Measurements from ENCODE around the gene TNFRSF11A.

The TNFRSF11A gene

DNA sequence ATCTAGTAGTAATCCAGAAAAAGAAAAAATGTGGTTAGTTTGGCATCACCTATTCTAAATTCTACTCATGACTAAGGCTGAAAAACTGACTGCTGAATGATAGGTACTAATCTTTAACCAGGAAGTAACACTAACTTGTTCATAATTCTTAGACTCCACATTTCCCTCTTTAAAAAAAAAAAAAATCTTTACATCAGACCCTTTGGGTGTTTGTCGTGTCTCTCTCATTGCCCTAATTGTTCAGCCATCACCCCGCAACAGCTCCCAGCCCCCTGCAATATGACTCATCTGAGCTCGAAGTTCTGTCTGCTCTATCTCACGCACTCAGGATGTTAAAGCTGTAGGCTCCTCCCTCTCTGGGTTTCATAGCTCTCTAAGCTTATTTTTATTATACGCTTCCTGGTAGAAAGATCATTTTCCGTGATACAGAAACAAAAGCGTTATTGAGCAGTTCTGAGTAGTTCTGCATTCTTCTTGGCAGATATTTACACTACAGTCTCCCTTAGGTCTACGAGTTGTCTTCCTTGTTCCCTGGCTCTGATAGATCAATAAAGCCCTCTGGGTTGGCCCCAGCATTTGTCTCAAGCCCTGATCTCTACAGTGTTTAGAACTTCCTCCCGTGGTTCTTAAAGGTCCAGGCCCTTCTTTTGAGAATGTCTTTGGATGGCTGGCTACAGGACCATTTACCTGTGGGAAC lies 95.6 kb downstream of the TNFRSF11A start:
- FAIRE-seq, result no peak

DNA sequence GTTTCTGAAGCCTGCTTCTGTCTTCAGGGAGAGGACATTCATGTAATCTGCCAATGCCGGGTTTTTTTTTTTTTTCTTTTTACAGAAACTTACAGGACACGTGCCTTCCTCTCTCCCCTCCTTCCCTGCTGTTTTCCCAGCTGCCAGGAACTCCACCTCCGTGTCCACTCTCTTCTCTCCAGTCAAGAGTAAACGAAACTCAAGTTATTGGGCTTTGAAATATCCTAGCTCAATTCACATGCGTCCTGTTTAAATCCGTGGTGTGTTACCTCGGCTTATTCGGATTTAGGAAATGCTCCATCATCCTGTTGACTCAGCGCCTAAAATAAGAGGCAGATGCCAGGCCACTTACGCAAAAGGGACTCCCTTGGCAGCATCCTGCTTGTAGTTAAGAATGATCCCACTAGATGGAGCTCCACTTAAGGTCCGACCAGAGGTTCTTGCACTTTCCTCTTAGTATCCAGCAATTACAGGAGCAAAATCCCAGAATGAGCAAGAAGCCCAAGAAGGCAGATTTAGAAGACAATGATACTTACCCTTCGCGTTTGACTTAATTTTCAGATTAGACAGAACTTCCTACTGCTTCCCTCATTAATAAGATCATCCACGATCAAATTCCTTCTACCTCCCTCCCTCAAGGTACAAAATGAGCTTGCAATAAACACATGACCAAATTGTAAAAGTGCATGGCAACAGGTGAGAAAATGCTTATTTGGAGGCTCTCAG lies 100.5 kb downstream of the TNFRSF11A start:
- peak; percentile 97 for FAIRE-seq

DNA sequence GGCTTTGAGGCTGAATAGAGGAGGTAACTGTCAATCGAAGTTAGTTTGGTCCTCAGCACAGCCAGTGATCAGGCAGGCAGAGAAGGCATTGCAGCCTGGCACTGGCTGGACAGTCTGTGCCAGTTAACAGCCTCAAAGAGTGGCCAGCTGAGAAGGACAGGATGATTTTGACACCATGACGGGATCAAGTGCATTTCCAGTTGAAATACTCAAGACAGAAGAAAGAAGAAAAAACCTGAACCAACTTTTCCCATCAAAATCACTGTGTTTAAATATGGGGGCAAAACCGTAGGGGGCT lies 101.0 kb downstream of the TNFRSF11A start:
- no peak for FAIRE-seq

DNA sequence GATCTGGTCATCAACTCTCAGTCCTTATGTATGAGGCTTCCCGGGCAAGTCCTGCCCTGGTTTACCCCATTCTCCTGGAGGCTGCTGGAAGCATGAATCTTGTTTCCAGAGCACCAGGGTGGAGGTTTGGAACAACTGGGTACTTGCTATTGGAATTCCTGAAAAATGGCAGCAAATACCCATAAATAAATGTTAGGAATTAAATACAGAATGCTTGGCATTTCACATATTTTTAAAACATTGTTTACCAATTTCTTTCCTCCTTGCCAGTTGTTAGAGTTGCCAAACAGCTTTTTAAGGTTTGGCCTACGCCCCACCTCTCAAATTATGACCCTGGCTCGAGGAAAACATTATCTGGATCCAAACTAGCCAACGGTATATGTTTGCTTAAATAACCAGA lies 107.1 kb downstream of the TNFRSF11A start:
- FAIRE-seq, result no peak

DNA sequence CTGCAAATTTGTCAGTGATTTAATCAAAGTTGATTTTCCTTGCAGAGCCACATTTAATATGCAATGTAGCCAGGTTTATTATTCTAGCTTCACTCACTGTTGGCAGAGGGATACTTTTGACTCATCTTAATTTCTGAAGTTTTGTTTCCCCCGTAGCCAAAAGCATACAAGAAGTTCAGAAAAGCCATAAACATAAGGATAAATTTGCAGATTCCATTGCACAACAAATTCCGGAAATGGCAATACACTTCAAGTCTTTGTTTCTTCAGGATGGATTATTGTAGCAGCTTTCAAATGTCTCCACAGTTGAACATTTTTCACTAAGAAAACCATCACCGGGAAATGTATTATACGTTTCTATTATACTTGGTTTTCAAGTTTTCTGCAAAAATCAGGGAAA lies 109.7 kb downstream of the TNFRSF11A start:
- no peak for FAIRE-seq

DNA sequence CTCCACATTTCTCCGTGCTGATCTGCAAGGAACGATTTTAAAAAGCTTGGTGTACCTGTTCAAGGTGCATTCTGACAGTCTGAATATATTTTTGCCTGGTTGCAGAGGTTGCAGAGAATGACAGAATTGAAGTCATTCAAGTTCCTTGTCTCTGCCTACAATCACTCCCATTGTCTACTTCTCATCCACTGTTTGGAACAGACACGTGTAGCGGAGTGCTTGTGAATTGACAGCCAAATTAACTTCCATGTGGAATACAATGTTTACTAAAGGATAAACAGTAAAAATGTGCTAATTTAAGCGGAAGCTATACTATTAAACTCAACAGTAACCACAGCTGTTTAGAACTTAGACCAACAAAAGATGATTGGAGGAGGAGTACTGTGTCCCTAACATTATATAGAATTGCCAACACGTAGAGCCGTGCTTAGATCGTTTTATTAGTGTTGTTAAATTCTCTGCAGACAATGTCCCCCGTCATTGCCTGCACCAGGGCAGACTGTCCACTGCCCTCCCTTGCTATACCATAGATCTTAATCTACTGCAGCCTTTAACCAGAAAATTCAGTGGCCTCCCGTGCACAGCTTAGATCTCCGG lies 110.4 kb downstream of the TNFRSF11A start:
- FAIRE-seq, result no peak

DNA sequence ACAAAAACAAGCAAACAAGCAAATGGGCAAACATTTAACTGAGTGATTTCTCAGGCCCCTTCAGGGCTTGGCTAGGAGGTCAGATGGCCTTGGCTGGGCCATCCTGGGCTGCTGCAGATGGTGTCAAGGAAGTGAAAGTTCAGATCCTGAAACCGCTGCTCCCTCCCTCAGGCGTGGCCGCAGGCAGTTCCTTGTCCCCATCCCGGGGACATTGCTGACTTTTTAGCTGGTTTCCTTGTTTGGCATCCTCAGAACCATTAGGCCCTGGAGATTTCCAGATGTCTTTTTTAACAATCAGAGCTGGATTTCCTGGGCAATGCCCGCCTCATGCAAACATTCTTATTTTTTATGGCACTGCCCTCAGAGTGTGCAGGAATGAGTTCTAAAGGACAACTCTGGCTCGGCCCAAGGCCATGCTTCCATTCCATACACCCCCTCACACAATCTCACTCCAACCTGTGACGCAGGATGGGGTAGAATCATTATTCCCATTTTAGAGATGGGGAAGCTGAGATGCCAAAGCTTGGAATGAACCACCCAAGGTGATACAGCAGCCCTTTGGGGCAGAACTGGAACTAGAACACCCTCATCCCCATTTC lies 111.6 kb downstream of the TNFRSF11A start:
- no peak for FAIRE-seq

DNA sequence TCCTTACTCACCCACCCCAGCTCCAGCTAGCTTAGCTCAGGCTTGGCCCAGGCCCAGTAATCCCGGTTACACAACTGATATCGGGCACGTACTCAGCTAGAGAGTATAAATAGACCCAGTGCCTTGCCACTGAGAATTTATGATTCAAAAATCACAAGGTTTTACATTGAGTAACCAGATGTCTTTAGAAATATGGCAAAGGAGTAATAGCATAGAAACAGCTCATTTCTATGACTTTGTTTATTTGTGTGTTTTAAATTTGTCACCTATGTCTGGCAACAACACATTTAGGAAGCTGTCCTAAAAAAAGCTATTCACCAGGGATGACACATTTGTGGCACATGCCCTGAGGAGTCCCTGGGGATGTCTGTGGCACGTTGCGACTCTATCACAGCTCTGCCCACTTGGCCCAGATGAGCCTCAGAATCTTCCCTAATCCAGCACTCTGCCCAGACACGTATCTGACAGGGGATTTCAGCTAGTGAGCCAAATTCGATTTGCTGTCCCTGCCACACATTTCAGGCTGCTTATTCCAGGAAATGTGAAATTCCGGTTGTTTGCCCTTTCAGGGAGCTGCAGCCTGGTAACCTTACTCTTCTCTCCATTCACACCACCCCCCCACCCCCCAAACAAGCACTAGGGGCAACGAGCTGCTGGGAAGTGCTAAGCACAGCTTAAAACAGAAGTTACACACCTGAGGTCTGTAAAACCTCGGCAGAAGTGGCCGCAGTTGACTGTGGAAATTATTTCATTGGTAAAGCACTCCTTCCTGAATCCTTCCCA lies 112.3 kb downstream of the TNFRSF11A start:
- FAIRE-seq, result no peak

DNA sequence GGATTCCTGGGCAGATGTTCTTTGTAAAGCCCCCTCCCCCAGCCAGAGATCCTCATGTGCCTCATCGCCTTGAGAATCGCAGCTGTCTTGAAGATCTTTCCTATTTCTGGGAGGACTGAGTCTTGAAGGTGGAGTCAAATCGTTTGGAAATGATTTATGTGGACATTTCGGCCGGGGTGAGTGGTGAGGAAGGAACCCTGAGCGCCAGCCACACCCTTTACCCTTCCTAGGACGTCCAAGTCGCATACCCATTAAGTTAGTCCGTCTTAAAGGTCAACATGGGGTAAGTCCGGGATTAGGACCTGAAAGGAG lies 112.9 kb downstream of the TNFRSF11A start:
- FAIRE-seq, result no peak

DNA sequence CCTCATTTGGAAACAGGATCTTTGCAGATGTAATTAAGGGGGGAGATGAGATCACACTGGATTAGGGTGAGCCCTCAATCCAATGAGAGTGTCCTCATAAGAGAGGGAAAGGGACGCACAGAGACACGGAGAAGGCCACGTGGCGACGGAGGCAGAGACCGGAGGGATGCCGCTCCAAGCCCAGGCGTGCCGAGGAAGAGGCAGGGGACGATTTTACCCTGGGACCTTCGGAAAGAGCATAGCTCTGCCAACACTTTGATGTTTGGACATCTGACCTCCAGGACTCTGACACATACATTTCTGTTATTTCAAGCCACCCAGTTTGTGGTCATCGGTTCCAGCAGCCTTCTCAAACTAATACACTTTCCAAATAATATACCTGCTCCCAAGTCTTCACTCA lies 113.3 kb downstream of the TNFRSF11A start:
- FAIRE-seq, result no peak

DNA sequence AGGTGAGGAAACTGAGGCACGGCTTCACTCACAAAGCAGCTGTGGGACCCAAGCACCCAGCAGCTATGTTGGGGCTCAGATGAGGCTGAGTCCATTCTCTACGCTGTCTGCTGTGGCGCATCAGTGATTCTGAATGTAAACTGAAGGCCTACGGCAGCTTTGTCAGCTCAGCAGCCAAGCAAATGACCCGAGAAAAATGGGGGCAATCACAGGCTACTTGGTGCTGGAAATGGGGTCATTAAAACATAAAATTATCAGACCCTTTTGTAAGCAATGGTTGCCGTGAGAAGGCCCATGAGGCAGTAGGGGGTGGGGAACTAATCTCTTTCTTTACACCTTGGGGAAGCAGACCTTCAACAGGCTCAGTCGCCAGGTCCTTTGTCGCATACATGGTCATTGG lies 113.8 kb downstream of the TNFRSF11A start:
- no peak for FAIRE-seq
